Bronchial epithelial cell (primary cell): ENCODE measurements around the gene MCU. TPM values are rescaled to one million over a fixed set of nuclear protein-coding genes. Genes with fewer than 3 reads are reported as not detected.

ENCODE experiments used
- DNase-seq: peaks from one replicate; pipeline ENCODE4 v3.0.0-alpha.2; 2010; ENCODE audit warnings: low read depth
- FAIRE-seq: peaks from 2 replicates; lab custom pipeline; 2011; peaks lifted over from hg19 to GRCh38; lab: Jason Lieb, UNC
- H3K27me3 ChIP-seq: 2 replicates; pipeline ENCODE4 v1.5.1; 2011; ENCODE audit warnings: low read length; ENCODE audit not compliant: control insufficient read depth, insufficient read depth
- H3K36me3 ChIP-seq: 2 replicates; pipeline ENCODE4 v1.5.1; 2011; ENCODE audit warnings: low read length; ENCODE audit not compliant: control insufficient read depth, insufficient read depth
- H3K4me3 ChIP-seq: 2 replicates; pipeline ENCODE4 v1.5.1; 2011; ENCODE audit warnings: mild to moderate bottlenecking, low read depth, low read length, control low read depth
- total RNA-seq: library from RNA; depleted of rRNA; stranded (reverse); fragments of >200 nt; gene quantifications from 2 replicates; pipeline ENCODE4 v1.2.1, GENCODE V29; 2014
- TF ChIP-seq, protein P1 (sequence below): IDR thresholded peaks from 2 replicates; pipeline ENCODE4 v1.5.1; 2011; ENCODE audit warnings: mild to moderate bottlenecking, moderate library complexity, low read length, control low read depth, inconsistent platforms; ENCODE audit not compliant: insufficient read depth, severe bottlenecking

MCU gene
- total RNA-seq, 1 donor from 2014 or later, result 38.7 TPM

- DNase-seq (no peak), FAIRE-seq (no peak)
- H3K27me3 ChIP-seq, result no peaks in the 10 kb centered on the region
- no peaks in the 10 kb centered on the region for H3K36me3 ChIP-seq
- H3K4me3 ChIP-seq, result no peak overlapping the region
- TF ChIP-seq, protein P1, sequence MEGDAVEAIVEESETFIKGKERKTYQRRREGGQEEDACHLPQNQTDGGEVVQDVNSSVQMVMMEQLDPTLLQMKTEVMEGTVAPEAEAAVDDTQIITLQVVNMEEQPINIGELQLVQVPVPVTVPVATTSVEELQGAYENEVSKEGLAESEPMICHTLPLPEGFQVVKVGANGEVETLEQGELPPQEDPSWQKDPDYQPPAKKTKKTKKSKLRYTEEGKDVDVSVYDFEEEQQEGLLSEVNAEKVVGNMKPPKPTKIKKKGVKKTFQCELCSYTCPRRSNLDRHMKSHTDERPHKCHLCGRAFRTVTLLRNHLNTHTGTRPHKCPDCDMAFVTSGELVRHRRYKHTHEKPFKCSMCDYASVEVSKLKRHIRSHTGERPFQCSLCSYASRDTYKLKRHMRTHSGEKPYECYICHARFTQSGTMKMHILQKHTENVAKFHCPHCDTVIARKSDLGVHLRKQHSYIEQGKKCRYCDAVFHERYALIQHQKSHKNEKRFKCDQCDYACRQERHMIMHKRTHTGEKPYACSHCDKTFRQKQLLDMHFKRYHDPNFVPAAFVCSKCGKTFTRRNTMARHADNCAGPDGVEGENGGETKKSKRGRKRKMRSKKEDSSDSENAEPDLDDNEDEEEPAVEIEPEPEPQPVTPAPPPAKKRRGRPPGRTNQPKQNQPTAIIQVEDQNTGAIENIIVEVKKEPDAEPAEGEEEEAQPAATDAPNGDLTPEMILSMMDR, result no peak
These were observed 104.6 kb downstream of the MCU start for GRCh38 chr10:72796538-72796937.

- H3K27me3 ChIP-seq, result no peaks in the 10 kb centered on the region
- no peak overlapping the region for H3K4me3 ChIP-seq
- FAIRE-seq (no peak), DNase-seq (peak; percentile 7)
- TF ChIP-seq, protein P1, result no peak
- no peaks in the 10 kb centered on the region for H3K36me3 ChIP-seq
These were observed 108.2 kb downstream of the MCU start for GRCh38 chr10:72800000-72800740.

DNA sequence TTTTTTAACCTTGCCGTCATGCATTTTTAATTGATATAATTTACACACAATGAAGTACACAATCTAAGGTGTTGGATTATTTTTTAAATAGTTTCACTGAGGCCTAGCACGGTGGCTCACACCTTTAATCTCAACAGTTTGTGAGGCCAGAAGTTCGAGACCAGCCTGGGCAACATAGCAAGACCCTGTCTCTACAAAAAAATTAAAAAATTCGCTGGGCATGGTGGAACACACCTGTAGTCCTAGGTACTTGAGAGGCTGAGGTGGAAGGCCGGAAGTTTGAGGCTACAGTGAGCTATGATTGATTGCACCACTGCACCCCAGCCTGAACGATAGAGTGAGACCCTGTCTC, 108.8 kb downstream of the MCU start:
- Histone ChIP-seq H3K27me3 (no peaks in the 10 kb centered on the region), H3K36me3 (no peaks in the 10 kb centered on the region), H3K4me3 (no peak overlapping the region)
- no peak for FAIRE-seq
- no peak for DNase-seq
- TF ChIP-seq, protein P1, result no peak

GRCh38 chr10:72801263-72801868, 109.4 kb downstream of the MCU start:
- no peak overlapping the region for H3K4me3 ChIP-seq
- no peaks in the 10 kb centered on the region for H3K27me3 ChIP-seq
- FAIRE-seq (no peak), DNase-seq (no peak)
- H3K36me3 ChIP-seq, result no peaks in the 10 kb centered on the region
- TF ChIP-seq, protein P1, result no peak

- TF ChIP-seq, protein P1, result no peak
- DNase-seq (peak; percentile 33), FAIRE-seq (no peak)
- Histone ChIP-seq H3K27me3 (no peaks in the 10 kb centered on the region), H3K36me3 (no peaks in the 10 kb centered on the region), H3K4me3 (no peak overlapping the region)
These were observed 110.4 kb downstream of the MCU start for GRCh38 chr10:72802332-72802731.
